G401.6 (cell line): ENCODE measurements around the gene HCN2.
"Not testable (repeated sequence)": the region's sequence is repeated elsewhere in the genome, so short reads cannot be mapped to it uniquely, and the experiment has no call there.

Source experiments
- FAIRE-seq: peaks from 2 replicates; lab custom pipeline; 2012; peaks lifted over from hg19 to GRCh38; lab: Jason Lieb, UNC

HCN2 gene

DNA sequence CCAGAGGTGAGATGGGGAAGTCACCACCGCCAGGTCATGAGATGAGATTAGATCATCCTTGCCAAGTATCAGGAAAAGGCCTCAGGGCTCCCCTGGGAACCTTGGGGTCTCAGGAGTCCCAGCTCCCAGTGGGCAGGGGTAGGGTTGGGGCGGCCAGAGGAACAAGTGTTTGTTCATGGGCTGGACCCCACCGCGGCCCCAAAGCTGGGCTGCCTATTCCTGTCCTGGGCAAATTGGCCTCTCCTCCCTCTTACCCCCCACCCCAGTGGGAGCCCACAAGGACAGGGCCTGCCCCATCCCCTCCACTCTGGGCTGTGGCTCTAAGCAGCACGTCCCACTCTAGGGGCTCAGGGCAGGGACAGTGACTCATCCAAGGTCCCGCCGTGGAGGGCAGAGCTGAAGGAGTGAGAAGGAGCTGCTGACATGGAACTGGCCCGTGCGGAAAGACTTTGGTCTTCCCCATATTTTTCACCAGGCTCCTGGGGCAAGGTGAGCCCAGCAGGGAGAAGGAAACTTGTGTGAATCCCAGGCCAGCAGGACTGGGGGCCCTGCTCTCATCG, 4.0 kb upstream of the HCN2 start:
- FAIRE-seq = no peak

DNA sequence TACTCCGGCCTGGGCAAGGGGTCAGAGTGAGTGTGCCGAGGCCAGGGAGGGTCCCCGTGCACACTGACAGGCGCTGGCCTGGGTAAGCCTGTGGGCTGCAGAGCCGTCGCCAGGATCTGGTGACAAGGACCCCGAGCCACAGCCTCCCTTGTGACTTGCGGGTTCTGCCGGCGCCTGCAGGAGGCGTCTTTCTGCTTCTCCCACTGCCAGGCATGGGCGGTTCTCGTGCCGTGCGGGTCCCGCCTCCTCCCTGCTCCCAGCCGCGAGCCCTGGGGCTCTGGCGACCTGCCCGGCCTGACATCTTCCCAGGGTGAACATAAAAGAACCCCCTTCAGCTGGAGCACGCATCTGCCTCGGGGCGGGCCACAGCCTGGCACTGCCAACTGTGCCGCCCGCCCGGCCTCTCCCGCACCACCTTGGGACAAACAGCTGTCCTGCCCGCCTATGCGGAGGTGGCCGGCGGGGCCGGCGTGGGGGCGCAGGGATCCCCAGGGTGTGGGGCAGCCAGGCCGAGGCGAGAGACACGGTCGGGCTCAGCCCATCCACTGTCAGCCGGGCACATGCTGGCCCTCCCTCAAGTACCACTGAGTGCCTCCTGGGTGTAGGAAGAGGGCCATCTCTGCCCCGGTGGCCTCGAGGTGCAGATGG, 1.5 kb upstream of the HCN2 start:
- no peak for FAIRE-seq

GRCh38 chr19:588741-589692, 664 bp upstream of the HCN2 start:
- FAIRE-seq = no peak

DNA sequence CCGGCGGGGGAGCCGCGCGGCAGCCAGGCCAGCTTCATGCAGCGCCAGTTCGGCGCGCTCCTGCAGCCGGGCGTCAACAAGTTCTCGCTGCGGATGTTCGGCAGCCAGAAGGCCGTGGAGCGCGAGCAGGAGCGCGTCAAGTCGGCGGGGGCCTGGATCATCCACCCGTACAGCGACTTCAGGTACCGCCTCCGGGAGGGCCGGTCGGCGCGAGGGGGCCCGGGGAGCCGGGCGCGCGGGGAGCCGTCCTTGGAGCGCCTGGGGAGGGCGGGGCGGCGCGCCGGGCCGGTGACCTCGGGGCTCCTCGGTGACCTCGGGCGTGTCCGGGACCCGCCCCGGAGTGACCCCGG, 690 bp downstream of the HCN2 start:
- no peak for FAIRE-seq

DNA sequence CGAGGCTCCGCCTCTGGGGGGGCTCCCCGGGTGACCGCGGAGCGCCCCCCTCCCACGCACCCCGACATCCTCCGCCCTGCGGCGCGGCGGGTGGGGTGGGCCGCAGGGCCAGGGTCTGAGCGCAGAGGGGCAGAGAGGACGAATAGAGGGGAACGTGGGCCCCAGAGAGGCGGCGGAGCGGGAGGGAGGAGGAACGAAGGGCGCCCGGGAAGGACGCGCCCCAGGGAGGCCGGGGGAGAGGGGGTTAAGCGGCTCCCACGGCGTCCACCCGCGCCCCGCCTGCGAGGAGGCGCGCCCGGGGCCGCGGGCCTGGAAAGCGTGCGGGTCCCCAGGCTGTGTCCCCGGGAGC, 1.0 kb downstream of the HCN2 start:
- no peak for FAIRE-seq

DNA sequence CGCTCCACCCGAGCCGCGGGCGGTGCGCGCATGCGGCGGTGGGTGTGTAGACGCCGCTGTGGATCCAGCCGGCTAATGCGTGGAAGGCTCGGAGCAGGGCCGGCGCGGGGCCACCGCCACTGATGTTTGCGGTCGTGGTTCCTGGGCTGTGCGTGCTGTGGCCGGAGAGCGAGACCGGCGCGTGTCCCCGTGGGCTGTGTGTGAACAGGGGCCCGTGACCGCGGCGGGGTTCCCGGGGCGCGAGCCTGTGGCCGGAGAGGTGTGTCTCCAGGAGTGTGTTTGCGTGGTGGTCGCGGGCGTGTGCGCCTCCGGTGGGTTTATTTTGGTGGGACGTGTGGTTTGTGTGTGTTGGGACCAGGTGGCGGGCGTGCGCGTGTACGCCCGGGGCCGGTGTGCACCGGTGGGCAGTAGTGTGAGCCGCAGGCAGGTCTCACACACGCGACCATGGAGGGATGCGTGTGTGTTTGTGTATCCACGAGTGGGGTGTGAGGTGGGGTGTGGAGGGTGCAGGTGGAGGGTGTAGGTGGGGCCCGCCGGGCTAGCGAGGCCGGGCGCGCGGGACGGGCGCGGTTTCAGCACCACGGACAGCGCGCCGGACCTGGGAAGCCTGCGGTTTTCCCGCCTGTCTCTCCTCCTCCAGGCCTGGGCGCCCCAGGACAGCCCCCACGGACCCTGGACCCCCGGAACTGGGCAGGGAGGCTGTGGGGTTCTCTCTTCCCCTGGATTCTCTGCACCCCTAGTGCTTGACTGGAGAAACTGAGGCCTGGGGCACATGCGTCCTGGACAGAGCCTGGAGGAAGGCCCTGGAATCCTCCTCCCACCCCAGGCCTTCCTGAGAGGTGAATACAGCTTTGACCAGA, 1.6 kb downstream of the HCN2 start:
- no peak for FAIRE-seq

DNA sequence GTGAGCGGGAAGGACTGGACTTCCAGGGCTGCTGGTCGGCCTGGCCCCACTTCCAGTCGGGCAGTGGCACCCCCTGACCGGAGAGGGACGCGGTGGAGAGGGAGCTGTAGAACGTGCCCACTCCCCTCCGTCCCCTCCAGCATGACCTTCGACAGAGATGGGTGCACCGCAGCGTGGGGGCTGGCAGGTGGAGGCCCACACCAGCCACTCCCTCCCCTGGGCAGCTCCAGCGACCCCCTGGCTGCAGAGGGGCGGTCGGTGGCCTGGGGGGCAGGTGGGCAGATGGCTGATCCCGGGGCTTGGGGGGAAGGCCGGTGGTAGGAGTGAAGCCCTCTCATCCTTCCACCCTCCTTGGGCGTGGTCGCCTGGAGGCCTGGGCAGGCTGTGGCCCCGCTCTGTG, 2.4 kb downstream of the HCN2 start:
- FAIRE-seq = no peak

- FAIRE-seq = no peak
These were observed 3.4 kb downstream of the HCN2 start for GRCh38 chr19:593055-593454.

- no peak for FAIRE-seq
These were observed 3.8 kb downstream of the HCN2 start for GRCh38 chr19:593505-593904.

DNA sequence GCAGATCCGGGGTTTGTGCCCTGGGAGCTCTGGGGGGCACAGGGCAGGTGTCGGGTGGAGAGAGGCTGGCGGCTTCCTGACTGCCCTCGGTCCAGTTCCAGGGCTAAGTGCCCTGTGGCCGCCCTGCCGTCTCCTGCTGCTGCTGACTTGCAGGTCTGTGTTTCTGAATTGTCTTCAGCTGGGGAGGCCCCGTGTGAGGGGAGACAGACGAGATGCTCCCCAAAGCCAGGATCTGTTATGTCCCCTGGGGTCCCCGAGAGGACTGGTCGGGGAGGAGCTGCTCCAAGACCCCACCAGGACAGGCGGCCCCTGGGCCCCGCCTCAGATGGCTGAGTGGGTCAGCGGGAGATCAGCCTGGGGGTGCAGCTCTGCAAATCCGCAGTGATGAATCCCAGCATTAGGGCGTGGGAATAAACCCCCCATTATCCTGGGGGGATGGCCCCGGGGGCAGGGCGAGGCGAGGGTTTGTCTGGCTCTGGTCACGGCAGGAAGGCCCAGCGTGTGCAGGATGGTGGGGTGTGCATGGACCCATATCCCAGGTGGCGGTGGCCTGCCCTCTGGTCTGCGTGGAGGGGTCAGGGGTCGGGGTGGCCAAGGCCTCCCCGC, 4.7 kb downstream of the HCN2 start:
- FAIRE-seq = no peak

DNA sequence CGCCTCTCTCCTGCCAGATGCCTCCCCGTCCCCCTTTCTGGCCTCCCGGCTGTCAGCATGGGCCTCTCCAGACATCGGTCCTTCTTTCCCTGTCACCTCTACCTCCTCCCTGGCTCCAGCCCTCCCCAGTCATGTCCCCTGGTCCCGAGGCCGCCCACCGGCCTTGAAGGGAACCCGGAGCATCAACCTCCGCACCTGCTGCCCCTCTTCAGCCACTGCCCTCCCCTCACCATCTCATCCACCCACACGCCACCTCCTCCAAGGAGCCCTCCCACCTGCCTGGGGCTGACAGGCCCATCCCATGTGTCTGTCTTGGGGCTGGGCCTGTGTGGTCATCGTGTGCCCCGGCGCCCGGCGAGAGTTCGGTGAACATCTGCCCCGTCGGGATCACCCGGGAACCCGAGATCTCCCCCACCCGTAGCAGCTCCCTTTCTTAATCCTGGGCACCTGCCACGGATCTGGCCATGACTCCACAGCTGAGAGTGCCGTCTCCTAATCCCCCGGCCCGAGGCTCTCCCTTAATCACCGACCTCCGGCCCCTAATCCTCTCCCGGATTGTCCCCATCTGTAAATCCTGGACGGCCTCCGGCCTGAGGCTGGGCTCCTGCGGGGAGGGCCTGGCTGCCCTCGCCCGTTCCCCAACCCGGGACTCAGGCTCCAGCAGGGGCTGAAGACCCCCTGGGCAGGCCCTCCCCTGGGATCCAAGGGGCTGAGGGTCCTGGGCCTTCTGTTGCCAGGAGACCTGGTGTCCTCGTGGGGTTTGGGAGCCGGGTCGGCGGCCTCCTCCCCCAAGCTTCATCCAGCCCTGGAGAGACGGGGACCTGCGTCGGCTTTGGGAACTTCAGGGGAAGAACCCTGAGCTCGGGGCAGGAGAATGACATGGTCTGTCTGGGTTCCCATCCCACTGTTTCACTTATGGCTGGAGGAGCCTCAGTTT, 5.9 kb downstream of the HCN2 start:
- FAIRE-seq = no peak

- FAIRE-seq = no peak
These were observed 6.6 kb downstream of the HCN2 start for GRCh38 chr19:596263-596655.

GRCh38 chr19:597406-598315, 8.0 kb downstream of the HCN2 start:
- peak; percentile 96 for FAIRE-seq

DNA sequence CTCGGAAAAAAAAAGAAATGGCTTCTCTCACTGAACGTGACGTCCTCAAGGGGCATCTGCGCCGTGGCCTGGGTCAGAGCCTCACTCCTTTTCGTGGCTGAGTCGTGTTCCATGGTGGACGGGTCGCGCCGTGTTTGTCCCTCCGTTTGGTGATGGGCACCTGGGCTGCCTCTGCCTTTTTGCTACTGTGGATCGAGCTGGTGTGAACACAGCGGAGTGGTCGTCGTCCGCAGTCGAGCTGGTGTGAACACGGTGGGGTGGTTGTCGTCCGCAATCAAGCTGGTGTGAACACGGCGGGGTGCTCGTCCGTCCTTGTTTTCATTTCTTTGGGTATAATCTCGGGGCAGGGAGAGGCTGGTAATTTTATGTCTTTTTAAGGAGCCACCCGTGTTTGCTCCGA, 11.6 kb downstream of the HCN2 start:
- FAIRE-seq = no peak

DNA sequence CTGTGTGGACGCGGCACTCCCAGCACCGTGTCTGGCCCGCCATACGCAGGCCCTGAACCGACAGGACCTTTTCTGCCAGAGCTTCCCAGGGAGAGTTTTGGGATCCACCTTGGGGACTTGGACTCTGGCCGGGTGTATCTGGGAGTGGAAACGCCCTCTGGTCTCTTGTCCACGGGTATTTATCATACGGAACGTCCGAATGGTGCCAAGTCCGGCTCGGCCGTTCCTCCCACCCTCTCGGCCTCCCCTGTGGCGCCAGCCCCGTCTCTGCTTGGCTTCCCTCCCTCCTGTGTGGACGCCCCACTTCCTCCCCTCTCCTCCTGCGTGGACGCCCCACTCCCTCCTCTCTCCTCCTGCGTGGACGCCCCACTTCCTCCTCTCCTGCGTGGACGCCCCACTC, 12.1 kb downstream of the HCN2 start:
- FAIRE-seq = no peak

DNA sequence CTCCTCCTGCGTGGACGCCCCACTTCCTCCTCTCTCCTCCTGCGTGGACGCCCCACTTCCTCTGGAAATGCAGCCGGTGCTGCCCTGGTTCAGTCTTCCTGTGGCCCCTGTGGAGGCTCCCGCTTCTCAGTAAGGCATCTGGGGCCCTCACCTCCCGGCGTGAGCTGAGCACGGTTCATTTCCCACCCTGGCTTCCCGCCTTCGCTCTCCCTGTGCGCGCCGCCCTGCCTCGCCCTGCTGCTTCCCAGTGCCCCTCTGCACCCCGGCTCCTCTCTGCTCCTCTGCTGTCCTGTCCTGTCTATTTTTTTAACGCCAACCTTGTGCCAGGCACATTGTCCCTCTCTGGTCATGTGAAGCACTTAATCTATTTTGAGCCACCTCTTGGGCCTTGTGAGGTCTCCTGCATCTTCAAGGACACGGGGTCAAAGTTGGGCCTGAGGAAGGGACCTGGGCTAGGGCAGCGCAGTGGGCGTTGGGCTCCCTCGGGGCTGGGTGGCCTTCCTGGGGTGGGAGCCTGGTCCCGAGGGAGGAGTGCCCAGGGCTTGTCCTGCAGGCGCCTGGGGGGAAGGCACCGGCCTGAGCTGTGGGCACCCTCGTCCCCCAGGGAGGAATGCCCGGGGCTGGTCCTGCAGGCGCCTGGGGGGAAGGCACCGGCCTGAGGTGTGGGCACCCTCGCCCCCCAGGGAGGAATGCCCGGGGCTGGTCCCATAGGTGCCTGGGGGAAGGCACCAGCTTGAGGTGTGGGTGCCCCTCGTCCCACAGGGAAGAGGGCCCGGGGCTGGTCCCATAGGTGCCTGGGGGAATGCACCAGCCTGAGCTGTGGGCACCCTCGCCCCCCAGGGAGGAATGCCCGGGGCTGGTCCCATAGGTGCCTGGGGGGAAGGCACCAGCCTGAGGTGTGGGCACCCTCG, 13.0 kb downstream of the HCN2 start:
- FAIRE-seq = no peak

DNA sequence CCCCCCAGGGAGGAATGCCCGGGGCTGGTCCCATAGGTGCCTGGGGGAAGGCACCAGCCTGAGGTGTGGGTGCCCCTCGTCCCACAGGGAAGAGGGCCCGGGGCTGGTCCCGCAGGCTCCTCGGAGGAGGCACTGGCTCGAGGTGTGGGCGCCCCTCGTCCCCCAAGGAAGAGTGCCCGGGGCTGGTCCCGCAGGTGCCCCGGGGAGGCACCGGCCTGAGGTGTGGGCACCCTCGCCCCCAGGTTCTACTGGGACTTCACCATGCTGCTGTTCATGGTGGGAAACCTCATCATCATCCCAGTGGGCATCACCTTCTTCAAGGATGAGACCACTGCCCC, 13.6 kb downstream of the HCN2 start:
- not testable (repeated sequence) for FAIRE-seq

GRCh38 chr19:603779-604178, 14.1 kb downstream of the HCN2 start:
- FAIRE-seq = not testable (repeated sequence)

DNA sequence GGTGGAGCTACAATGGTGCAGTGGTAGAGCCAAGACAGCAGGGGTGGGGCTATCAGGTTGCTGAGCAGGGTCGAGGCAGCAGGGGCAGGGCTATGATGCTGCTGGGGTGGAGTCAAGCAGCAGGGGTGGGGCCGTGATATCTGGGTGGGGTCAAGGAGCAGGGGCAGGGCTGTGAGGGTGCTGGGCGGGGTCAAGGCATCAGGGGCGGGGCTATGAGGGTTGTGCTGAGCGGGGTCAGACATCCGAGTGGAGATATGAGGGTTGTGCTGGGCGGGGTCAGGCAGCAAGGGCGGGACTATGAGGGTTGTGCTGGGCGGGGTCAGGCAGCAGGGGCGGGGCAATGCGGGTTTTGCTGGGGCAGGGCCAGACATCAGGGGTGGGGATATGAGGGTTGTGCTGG, 14.7 kb downstream of the HCN2 start:
- no peak for FAIRE-seq
